GM12878 (cell line): Measurements from ENCODE around the gene TRPM8.

Source experiments
- ETV6 ChIP-seq, 2 experiments: fragments of 450-650 bp in 1 of 2; IDR thresholded peaks in 1 of 2; conservative IDR thresholded peaks in 1 of 2; 2 replicates each; pipeline ENCODE4 v1.6.1; 2014; ENCODE audit warnings: antibody characterized with exemption in 1 of 2, borderline replicate concordance in 1 of 2, low read depth in 1 of 2, mild to moderate bottlenecking in 1 of 2, moderate library complexity in 1 of 2
- KDM1A ChIP-seq: fragments of 200-600 bp; sonication (generic); IDR thresholded peaks from 2 replicates; pipeline ENCODE4 v1.6.1; 2016; ENCODE audit warnings: borderline replicate concordance
- POLR2A ChIP-seq: IDR thresholded peaks from 2 replicates; pipeline ENCODE4 v1.6.1; 2011; ENCODE audit warnings: low read depth, mild to moderate bottlenecking, low read length
- SMC3 ChIP-seq: IDR thresholded peaks from 2 replicates; pipeline ENCODE4 v1.6.1; 2011; ENCODE audit warnings: low read length, improper control_type of control experiment, borderline replicate concordance

DNA sequence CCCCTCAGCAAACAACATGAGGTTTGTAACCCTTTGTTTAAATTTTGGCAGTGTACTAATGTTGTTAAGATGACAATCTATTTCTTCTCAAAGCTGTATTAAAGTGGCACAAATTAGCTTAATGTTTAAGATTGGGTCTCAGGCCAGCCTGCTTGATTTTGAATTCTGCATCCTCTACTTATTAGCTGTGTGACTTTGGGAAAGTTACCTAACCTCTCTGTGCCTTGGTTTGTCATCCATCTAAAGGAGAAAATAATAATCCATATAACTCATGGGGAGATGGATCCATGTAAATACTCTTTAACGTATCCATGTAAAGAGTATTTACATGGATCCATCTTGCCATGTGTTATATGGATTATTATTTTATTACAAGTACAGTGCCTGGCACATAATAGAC, 2.1 kb downstream of the TRPM8 start:
- TF ChIP-seq ETV6 (conservative IDR thresholded peaks at IDR 0.05 in 1 of 2, IDR thresholded peaks at IDR 0.05 in 1 of 2; ENCODE audit: borderline replicate concordance in 1 of 2, low read depth in 1 of 2) (no peak), SMC3 (no peak), KDM1A (no peak), POLR2A (no peak)
